Measurements from ENCODE around the gene HNRNPA0.

HNRNPA0 gene

GRCh38 chr5:137741718-137742117, 12.4 kb downstream of the HNRNPA0 start:
- DNase-seq (ENCODE audit: insufficient read length, low spot score) = no peak

GRCh38 chr5:137739737-137740136, 14.4 kb downstream of the HNRNPA0 start:
- FAIRE-seq (no peak), DNase-seq (ENCODE audit: insufficient read length, low spot score) (no peak)
- TF ChIP-seq CTCF (IDR thresholded peaks at IDR 0.05; ENCODE audit: insufficient read depth, missing control alignments) = no peak

More at GRCh38 chr5:137741718-137742117, 12.4 kb downstream of the HNRNPA0 start:
- FAIRE-seq = no peak
- TF ChIP-seq CTCF (IDR thresholded peaks at IDR 0.05; ENCODE audit: insufficient read depth, missing control alignments) = no peak

- no peak for DNase-seq (ENCODE audit: insufficient read length, low spot score)
- FAIRE-seq = no peak
- no peak for TF ChIP-seq CTCF (IDR thresholded peaks at IDR 0.05; ENCODE audit: insufficient read depth, missing control alignments)
These were observed 15.2 kb downstream of the HNRNPA0 start for GRCh38 chr5:137738947-137739346.

- DNase-seq (ENCODE audit: insufficient read length, low spot score) (no peak), FAIRE-seq (no peak)
- no peak for TF ChIP-seq CTCF (IDR thresholded peaks at IDR 0.05; ENCODE audit: insufficient read depth, missing control alignments)
These were observed 16.6 kb downstream of the HNRNPA0 start for GRCh38 chr5:137737349-137738131.

GRCh38 chr5:137736496-137736895, 17.7 kb downstream of the HNRNPA0 start:
- no peak for TF ChIP-seq CTCF (IDR thresholded peaks at IDR 0.05; ENCODE audit: insufficient read depth, missing control alignments)
- no peak for DNase-seq (ENCODE audit: insufficient read length, low spot score)
- FAIRE-seq = no peak

GRCh38 chr5:137735555-137736284, 18.4 kb downstream of the HNRNPA0 start, which contains the start of gene KLHL3:
Gene KLHL3 (minus strand): TSS chr5:137736089. CDS start chr5:137735646, 443 bp downstream.
- no peak for DNase-seq (ENCODE audit: insufficient read length, low spot score)
- FAIRE-seq = no peak

More at GRCh38 chr5:137735555-137736284, 18.4 kb downstream of the HNRNPA0 start, which contains the start of gene KLHL3:
- peak; percentile 18 for TF ChIP-seq CTCF (IDR thresholded peaks at IDR 0.05; ENCODE audit: insufficient read depth, missing control alignments)

Measured in D721Med (cell line).